NCI-H524 (cell line): Measurements from ENCODE around the gene IL3.

Experiments used
- DNase-seq, 2 experiments: peaks; one replicate each; lab custom pipeline; 2025; lab: John Stamatoyannopoulos, UW

IL3 gene

DNA sequence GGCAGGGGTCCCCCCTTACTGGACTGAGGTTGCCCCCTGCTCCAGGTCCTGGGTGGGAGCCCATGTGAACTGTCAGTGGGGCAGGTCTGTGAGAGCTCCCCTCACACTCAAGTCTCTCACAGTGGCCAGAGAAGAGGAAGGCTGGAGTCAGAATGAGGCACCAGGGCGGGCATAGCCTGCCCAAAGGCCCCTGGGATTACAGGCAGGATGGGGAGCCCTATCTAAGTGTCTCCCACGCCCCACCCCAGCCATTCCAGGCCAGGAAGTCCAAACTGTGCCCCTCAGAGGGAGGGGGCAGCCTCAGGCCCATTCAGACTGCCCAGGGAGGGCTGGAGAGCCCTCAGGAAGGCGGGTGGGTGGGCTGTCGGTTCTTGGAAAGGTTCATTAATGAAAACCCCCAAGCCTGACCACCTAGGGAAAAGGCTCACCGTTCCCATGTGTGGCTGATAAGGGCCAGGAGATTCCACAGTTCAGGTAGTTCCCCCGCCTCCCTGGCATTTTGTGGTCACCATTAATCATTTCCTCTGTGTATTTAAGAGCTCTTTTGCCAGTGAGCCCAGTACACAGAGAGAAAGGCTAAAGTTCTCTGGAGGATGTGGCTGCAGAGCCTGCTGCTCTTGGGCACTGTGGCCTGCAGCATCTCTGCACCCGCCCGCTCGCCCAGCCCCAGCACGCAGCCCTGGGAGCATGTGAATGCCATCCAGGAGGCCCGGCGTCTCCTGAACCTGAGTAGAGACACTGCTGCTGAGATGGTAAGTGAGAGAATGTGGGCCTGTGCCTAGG is 13.0 kb downstream of the IL3 start, which contains the start of gene CSF2:
TSS of gene CSF2 (plus strand) at position 559 of the 783 bp plus-strand sequence. CDS start at position 594, 35 bp downstream.
- DNase-seq: no peak

DNA sequence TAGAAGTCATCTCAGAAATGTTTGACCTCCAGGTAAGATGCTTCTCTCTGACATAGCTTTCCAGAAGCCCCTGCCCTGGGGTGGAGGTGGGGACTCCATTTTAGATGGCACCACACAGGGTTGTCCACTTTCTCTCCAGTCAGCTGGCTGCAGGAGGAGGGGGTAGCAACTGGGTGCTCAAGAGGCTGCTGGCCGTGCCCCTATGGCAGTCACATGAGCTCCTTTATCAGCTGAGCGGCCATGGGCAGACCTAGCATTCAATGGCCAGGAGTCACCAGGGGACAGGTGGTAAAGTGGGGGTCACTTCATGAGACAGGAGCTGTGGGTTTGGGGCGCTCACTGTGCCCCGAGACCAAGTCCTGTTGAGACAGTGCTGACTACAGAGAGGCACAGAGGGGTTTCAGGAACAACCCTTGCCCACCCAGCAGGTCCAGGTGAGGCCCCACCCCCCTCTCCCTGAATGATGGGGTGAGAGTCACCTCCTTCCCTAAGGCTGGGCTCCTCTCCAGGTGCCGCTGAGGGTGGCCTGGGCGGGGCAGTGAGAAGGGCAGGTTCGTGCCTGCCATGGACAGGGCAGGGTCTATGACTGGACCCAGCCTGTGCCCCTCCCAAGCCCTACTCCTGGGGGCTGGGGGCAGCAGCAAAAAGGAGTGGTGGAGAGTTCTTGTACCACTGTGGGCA is 13.8 kb downstream of the IL3 start:
- no peak for DNase-seq

DNA sequence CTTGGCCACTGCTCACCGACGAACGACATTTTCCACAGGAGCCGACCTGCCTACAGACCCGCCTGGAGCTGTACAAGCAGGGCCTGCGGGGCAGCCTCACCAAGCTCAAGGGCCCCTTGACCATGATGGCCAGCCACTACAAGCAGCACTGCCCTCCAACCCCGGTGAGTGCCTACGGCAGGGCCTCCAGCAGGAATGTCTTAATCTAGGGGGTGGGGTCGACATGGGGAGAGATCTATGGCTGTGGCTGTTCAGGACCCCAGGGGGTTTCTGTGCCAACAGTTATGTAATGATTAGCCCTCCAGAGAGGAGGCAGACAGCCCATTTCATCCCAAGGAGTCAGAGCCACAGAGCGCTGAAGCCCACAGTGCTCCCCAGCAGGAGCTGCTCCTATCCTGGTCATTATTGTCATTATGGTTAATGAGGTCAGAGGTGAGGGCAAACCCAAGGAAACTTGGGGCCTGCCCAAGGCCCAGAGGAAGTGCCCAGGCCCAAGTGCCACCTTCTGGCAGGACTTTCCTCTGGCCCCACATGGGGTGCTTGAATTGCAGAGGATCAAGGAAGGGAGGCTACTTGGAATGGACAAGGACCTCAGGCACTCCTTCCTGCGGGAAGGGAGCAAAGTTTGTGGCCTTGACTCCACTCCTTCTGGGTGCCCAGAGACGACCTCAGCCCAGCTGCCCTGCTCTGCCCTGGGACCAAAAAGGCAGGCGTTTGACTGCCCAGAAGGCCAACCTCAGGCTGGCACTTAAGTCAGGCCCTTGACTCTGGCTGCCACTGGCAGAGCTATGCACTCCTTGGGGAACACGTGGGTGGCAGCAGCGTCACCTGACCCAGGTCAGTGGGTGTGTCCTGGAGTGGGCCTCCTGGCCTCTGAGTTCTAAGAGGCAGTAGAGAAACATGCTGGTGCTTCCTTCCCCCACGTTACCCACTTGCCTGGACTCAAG is 14.6 kb downstream of the IL3 start:
- no peak for DNase-seq

DNA sequence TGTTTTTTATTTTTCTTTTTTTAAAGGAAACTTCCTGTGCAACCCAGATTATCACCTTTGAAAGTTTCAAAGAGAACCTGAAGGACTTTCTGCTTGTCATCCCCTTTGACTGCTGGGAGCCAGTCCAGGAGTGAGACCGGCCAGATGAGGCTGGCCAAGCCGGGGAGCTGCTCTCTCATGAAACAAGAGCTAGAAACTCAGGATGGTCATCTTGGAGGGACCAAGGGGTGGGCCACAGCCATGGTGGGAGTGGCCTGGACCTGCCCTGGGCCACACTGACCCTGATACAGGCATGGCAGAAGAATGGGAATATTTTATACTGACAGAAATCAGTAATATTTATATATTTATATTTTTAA is 15.2 kb downstream of the IL3 start:
- DNase-seq: no peak

DNA sequence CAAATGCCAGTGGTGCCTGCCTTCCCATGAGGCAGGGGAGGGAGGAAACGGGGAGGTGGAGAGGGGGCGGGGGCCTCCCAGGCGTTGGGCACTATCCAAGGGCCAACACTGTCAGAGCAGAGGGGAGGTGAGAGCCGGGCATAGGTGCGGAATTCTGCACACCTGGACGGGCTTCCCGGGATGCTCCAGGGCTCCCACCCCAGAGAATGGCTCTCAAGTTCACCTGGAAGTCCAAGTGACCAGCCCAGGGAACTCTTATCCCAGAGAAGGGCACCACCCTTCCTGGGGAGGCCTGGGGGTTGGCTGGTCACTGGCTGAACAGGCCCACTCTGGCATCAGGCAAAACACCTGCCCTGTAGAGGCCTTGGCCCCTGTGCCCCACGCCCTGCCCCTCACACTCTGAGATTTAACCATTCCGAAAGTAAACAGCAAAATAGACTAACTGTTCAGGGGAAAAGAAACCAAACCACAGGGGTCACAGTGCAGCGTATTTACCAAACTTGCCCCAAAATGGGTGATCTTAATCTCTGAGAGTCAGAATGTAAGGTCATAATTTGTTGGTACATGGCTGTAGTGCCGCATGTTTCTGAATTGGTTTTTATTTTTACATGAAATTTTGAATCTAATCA is 15.9 kb downstream of the IL3 start:
- DNase-seq: no peak

DNA sequence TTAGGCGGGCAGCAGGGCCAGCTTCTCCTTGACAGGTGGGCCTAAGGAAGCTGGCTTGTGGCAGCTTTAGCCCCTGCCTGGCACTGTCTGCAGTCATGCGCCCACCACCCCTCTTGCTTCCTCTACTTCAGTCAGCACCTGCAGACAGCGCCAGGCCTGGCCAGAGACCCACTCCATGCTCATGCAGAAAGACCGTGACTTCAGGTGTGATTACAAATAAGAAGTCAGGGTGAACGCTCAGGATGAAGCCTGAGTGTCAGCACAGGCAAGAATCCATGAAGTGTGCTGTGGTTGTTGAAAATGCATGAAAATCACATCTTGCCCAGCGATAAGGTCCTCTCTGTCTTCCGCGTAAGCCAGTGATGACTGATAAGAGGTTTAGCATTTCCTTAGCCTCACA is 16.5 kb downstream of the IL3 start:
- no peak for DNase-seq

DNA sequence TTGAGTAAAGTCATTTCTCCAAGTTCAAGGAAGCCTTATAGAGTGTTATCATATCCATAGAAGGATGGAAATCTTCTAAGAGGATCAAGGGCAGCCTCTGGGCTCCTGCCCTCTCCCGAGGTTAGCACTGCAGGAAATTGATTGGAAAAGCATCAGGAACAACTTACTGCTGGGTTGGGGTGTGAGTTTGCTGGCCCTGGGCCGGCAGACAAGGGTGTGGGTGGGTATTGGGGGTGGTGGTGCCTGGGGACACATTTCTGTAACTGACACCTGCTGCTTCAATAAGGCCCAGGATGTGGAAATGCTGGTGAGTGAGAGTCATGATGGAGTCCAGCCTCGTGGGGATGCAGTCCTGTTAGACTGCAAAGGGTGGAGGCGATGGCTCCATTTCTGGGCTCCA is 18.6 kb downstream of the IL3 start:
- DNase-seq: no peak

DNA sequence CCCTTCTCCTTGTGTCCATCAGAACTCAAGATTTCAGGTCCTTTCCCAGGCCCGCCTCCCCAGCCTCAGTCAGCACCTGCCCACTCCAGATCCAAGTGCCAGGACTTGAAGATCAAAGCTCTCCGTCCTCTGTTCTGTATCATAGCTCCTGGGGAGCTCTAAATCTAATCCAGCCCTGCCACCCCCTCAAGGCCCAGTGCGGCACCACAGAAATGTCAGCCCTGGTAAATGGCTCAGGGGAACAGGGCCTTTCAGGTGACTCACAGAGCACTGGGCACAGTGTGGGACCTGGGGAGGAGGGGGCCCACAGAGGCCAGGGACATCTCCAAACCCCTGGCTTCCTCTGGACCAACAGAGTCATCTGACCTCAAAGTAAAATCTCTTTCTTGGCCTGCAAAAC is 19.2 kb downstream of the IL3 start:
- no peak for DNase-seq

DNA sequence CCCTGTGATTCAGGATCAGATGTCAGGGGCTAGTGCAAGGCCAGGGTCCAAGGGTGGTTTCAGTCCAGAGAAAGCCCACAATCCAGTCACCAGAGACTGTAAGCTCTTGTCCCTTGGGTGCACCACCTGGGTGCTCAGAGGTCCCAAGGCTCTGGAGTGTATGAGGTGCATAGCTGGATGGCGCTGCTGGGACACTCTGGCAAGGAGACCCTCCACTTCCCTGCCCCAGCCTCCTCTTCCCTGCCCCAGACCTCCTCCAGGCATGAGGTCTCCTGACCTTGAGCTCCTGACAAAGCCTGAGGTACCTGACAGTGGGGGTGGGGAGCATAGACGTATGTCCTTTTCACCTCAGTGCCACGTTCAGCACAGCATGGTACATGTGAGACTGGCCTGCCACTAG is 20.1 kb downstream of the IL3 start:
- DNase-seq: no peak

DNA sequence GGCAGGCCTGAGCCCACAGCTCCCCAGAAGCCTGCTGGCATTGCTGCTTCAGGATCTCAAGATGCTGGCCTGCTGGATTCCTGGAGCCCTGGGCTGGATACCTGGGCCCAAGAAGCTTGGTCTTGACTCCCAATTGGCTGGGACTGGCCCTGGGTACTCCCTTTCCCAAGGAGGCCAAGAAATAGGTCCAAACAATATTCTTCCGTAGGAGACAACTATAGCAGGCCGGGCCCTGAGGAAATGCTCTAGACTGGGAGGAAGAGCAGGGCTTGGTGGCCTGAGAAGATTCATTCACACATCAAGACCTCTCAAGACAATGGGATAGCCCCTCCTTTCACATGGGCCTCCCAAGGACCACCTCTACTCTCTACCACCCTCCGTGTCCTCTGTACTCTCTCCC is 21.0 kb downstream of the IL3 start:
- DNase-seq: no peak

DNA sequence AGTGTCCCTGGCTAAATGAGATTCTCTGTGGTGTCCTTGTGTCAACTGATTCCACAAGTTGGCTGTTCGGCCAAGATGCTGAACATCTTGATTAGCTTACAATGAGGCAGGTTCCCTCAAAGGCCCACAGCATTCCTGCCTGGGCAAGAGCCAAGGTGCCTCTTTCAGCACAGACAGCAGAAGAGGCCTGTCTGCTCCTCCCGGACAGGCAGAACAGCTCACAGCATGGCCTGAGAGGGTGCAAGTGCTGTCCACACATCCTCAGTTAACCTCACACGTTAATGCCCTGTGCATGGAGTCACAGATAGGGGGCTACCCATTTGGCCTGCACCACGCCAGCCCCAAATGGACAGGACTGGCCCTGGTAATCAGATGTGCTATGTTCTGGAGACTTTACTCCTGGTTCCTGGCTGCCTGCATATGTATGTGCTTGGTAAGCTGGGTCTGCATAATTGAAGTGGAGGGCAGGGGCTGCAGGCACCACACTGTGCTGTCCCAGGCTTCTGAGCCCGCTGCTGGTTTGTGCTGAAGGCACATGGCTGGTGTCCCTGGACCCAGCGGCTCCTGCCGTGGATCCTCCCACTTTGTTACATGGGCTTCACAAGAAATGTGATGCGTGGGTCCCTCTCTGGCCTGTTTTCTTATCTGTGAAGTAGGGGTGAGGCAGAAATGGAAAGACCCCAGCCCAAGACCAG is 22.0 kb downstream of the IL3 start:
- no peak for DNase-seq

DNA sequence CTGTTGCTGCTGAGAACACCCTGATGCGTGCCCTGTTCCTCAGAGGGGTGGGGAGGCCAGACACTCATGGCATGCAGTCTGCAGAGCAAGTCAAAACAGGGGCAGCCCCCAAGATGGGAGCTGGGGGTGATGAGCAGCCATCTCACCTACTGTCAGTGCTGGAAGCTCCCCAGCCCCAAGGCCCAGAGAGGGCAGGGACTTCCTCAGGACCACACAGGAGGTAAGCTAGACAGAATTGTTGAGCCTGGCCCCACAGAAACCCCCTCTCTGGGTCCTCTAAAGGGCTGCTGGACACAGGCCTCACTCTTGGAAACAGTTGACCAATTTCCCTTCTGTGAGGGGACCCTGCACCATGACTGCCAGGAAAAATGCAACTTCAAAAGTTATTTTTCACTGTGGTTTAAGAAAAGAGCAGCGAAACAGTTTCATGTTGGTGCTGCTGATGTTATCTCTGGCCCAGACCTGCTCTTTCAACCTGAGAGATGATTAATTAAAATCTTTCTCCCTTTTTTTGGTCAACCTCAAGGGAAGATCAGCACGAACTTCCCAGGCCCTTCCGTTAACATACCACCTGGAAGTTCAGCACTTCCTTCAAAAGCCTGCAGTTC is 22.7 kb downstream of the IL3 start:
- no peak for DNase-seq

DNA sequence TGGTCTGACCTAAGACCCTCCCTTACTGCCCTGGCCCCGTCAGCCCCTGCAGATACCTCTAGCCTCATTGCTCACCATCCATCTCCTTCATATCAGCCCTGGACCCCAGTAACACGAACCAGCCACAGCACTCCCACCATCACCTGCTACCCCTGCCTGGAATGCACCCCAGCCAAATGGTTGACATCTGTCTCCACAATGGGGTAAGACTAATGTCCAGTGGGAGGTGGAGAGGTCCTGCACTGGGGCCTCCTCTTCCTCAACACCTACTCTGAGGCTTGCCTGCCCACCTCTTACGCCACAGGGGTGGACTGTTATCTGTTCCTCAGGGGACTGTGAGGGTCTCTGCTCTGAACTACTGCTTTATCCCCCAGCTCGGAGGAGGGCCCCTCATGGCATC is 25.2 kb downstream of the IL3 start:
- no peak for DNase-seq

DNA sequence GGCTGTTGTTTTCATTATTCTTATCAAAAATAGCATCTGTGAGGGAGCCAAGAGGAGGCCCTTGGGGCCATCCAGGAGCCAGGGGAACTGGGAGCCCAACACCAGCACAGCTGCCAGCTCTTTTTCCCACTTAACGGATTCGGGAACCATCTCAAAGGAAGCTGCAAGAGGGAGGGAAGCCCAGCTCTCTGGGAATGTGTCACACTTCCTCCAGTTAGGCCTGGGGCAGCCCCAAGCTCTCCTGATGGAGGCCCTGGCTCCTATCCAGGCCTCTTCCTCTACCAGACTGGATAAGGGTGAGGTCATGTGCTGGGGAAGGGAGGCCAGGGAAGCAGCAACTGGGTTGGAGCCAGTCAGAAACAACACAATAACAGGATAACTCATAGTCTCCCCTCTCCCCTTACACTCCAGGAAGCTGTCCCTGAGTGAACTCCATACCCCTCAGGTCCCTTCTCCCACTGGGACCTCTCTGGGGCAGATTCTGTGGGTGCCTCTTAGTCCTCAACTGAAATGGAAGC is 25.9 kb downstream of the IL3 start:
- peak; percentile 41 to 80 for DNase-seq

DNA sequence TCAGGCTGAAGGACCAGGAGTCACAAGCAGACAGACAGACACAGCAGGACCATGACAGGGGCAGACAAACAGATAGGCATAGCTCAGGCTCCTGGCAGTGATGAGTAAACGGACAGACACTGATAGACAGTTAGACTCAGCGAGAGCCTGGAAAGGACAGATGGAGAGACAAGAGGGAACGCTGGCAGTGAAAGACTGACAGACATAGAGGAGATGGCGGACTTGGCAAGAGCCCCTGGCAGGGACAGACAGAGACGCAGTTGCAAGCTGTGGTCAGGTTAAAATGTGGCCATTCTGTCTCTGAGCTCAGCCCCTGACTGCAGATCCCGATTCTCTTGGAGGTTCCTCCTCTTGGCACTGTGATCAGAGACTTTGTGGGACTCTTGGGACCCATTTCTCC is 26.7 kb downstream of the IL3 start:
- no peak for DNase-seq

DNA sequence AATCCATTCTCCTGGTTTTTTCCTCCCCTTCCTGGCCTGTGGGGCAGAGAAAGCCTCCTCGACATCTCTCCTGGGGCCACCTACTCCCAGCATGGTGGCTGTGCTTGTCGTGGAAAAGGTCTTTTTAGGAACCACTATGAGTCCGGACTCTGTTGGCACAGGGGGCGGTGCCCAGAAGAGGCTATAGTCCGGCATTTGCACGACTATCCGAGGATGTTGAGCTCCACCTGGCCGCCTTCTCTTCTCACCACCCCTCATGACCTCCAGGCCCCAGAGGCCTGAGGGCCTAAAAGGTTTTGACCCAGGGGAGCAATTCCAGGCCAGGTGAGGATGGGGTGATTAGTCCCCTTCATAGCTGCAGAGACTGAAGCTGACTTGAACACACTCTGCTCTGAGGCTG is 27.2 kb downstream of the IL3 start:
- no peak for DNase-seq

DNA sequence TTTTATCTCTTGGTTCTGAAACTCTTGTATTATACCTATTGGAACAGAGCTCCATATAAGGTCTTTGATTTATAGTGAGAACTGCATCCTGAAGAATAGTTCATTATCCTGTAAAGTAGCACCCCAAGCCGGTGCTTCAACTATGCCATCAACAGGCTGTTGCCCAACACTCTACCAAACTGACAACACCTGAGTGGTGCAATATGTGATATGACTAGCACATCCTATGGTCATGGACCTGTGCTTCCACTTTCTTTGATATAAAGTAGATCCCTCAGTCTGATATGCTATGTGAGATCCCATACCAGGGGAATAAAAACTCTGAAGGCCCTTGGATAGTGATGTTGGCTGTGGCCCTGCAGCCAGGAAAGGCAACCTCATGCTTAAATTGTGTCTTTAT is 28.9 kb downstream of the IL3 start:
- DNase-seq: no peak

DNA sequence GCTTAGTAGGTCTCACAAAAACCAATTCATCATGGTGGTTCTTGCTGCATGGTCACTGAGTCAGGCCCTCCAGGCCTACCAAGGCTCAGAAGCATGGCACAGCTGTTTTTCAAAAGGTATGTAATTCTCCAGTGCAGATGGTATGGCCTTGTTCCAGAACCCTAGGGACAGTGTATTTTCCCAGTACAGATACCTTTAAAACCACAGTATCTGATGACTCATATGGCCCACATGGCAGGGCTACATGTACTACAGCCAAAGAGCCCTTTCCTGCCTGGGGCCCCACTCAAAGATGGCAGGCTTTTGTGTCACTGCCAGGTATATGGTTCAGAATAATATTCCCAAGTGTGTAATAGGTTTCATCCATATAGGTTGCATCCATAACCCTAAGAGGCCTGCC is 29.7 kb downstream of the IL3 start:
- DNase-seq: peak in 1 of 2 experiments; percentile 70

DNA sequence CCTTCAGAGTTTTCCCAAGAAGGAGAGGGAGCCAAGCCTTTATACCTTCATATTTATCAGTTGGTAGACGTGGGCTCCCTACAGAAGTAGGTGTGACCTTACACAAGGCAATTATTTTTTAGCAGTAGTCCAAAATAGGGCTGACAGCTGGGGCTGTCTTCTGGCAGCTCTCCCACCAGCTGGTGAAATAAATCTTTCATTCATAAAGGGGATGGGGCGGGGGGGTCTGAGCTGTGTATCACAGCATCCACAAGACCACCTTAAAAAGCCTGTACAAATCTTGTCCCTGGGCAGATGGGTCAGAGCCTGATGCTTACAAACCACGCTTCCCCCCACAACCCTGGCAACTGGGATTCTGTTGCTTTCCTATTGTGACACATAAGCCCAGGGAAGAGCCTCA is 32.8 kb downstream of the IL3 start:
- peak; percentile 82 to 96 for DNase-seq

DNA sequence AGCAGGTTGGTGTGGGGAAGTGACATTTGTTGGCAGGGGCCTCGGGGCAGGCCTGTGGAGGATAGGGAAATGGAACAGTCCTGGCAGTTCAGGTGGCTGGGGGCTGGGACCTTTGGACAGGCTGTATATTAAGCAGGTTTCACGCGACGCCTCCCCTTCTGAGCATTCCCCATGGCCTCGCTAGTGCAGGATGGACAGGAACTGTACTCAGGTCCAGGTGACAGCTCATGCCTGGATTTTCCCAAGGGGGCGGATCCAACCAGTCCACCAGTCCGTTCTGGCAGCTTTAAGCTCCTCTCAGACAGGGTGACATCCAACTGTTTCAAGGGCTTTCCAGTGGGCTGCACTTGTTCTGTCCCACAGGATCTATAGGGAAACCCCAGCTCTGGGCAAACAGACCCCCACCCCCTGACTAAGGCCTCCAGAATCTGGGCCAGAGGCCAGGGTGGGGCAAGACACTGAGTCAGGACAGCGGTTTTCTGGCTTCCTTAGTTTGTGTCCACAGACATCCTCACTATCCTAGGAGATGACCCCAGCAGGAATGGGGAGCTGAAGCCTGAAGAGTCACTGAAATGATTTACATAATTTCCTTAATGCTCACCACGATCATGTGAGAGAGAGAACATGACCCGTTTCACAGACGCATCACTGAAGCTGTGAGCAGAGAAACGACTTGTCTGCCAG is 34.1 kb downstream of the IL3 start:
- peak in 1 of 2 experiments; percentile 26 for DNase-seq
